Chondrocyte (in vitro differentiated cells): ENCODE results near the gene LAMB4. TPM values are rescaled to one million over a fixed set of nuclear protein-coding genes. Genes with fewer than 3 reads are reported as not detected.

Experiments used
- DNase-seq: peaks from one replicate; pipeline ENCODE4 v3.0.0; 2021; ENCODE audit warnings: mixed read lengths, low spot score
- H3K27ac Mint-ChIP-seq: one replicate; pipeline ENCODE4 v1.8.0; 2021; ENCODE audit warnings: mild to moderate bottlenecking, moderate library complexity, mixed read lengths; ENCODE audit not compliant: unreplicated experiment
- H3K27me3 Mint-ChIP-seq: 2 replicates; pipeline ENCODE4 v1.8.0; 2021; ENCODE audit warnings: low read depth, mixed read lengths
- H3K36me3 Mint-ChIP-seq: 2 replicates; pipeline ENCODE4 v1.8.0; 2021; ENCODE audit warnings: low read depth, mixed read lengths
- H3K4me1 Mint-ChIP-seq: 2 replicates; pipeline ENCODE4 v1.8.0; 2021; ENCODE audit warnings: low read depth, mild to moderate bottlenecking, mixed read lengths
- H3K4me3 Mint-ChIP-seq: one replicate; pipeline ENCODE4 v1.8.0; 2021; ENCODE audit warnings: mild to moderate bottlenecking, moderate library complexity, mixed read lengths; ENCODE audit not compliant: unreplicated experiment
- H3K9me3 Mint-ChIP-seq: 2 replicates; pipeline ENCODE4 v1.8.0; 2021; ENCODE audit warnings: low read depth, mixed read lengths
- total RNA-seq: library from RNA; stranded (reverse); gene quantifications from 3 replicates; pipeline ENCODE4 v1.2.1, GENCODE V29; 2021
- TF ChIP-seq, protein P1 (sequence below): fragments of 200-600 bp; sonication (generic); IDR thresholded peaks from 2 replicates; pipeline ENCODE4 v1.5.0; 2021; ENCODE audit warnings: antibody characterized with exemption, mild to moderate bottlenecking, moderate library complexity

LAMB4 gene
- total RNA-seq, 1 donor from 2014 or later = not detected

DNA sequence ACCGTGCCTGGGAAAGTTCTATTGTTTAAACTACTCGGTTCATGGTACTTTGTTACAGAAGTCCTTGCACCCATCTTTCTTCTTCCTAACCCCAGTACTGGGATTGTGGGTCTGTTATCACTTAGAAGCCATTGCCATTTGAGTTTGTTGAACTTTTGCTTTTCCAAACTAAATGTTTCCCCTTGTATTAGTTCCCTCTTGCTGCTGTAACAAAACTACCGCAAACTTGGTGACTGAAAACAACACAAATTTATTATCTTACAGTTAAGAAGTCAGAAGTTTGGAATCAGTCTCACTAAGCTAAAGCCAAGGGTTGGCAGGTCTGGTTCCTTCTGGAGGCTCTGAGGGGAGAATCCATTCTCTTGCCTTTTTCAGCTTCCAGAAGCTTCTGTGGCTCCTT lies 6.9 kb upstream of the LAMB4 start:
- H3K4me3 Mint-ChIP-seq = no peak overlapping the region
- peaks cover 32% of the 10 kb centered on the region for H3K4me1 Mint-ChIP-seq
- TF ChIP-seq, protein P1, sequence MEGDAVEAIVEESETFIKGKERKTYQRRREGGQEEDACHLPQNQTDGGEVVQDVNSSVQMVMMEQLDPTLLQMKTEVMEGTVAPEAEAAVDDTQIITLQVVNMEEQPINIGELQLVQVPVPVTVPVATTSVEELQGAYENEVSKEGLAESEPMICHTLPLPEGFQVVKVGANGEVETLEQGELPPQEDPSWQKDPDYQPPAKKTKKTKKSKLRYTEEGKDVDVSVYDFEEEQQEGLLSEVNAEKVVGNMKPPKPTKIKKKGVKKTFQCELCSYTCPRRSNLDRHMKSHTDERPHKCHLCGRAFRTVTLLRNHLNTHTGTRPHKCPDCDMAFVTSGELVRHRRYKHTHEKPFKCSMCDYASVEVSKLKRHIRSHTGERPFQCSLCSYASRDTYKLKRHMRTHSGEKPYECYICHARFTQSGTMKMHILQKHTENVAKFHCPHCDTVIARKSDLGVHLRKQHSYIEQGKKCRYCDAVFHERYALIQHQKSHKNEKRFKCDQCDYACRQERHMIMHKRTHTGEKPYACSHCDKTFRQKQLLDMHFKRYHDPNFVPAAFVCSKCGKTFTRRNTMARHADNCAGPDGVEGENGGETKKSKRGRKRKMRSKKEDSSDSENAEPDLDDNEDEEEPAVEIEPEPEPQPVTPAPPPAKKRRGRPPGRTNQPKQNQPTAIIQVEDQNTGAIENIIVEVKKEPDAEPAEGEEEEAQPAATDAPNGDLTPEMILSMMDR = no peak

DNA sequence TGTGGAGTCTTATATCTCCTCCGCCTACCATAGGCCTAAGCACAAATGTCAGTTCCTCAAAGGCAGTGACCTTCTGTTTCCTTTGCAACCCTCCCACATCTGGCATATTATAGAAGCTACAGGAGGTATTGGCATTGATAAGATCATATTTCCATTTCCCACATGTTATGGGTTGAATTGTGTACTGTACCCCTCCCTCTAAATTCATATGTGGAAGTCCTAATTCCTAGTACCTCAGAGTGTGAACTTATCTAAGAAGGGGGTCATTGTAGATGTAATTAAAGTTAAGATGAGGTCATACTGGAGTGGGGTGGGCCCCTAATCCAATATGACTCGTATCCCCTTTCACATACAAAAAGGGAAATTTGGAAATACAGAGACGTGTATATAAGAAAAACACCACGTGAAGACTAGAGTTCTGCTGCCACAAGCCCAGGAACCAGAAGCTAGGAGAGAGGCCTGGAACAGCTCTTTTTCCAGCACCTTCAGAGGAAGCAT lies 6.1 kb upstream of the LAMB4 start:
- TF ChIP-seq, protein P1 = no peak
- no peak for DNase-seq
- no peaks in the 10 kb centered on the region for H3K27me3 Mint-ChIP-seq
- H3K4me3 Mint-ChIP-seq = no peak overlapping the region
- no peak overlapping the region for H3K27ac Mint-ChIP-seq
- H3K4me1 Mint-ChIP-seq = peaks cover 32% of the 10 kb centered on the region
- H3K9me3 Mint-ChIP-seq = peaks cover 5% of the 10 kb centered on the region
- H3K36me3 Mint-ChIP-seq = no peaks in the 10 kb centered on the region

More for the DNA sequence above, 6.9 kb upstream of the LAMB4 start:
- no peak for DNase-seq
- H3K36me3 Mint-ChIP-seq = no peaks in the 10 kb centered on the region
- no peak overlapping the region for H3K27ac Mint-ChIP-seq
- peaks cover 5% of the 10 kb centered on the region for H3K9me3 Mint-ChIP-seq
- no peaks in the 10 kb centered on the region for H3K27me3 Mint-ChIP-seq

DNA sequence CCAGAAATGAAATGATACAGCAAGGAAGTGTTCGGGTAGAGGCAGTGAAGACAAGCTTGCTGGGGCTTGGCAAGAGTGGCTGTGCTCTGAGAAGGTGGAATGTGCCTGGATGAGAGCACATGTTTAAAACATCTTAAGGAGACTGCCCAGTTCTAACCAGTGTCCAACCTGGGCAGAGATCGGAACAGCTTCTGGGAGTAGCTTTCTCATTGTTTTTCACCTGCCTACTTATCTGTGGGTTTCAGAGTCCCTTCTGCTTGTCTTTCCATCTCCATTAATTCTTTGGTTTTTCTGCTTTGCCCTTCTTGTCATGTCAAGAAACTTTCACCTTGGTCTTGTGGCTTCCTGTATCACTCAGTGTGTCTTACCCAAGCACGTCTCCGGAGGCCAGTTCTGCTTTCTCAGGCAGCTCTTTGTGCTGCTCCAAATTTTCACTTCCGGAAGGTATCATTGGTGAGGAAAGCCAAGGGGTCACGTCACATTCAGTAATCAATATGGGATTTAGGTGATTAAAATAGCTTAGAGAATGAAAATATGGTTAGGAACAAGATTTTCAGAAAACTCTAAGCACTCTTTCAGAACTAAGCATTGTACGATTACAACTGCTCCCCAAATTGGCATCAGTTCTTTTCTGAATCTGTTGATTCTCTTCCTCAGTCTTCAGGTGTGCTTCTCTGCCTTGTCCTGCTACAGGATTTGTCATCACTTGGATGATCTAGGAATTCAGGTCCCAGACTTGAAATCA lies 5.5 kb upstream of the LAMB4 start:
- Mint-ChIP-seq H3K9me3 (peaks cover 5% of the 10 kb centered on the region), H3K36me3 (no peaks in the 10 kb centered on the region), H3K4me3 (no peak overlapping the region), H3K27me3 (no peaks in the 10 kb centered on the region), H3K4me1 (peaks cover 37% of the 10 kb centered on the region), H3K27ac (no peak overlapping the region)
- no peak for DNase-seq
- TF ChIP-seq, protein P1 = no peak

DNA sequence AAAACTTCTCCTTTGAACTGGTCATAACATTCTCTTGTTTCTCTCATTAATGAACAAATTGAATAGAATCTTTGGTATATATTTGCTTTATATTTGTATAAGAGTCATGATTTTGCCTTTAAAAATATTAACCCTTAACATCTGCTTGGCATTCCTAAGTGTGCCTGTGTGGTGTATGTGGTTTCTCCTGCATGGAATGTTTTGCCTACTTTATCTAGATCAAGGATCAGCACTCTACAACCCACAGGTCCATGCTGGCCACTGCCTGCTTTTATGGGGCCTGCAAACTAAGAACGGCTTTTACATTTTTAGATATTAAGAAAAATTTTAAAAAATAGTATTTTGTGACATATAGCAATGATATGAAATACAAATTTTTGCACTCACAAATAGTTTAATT lies 4.3 kb upstream of the LAMB4 start:
- TF ChIP-seq, protein P1 = no peak
- H3K9me3 Mint-ChIP-seq = peaks cover 5% of the 10 kb centered on the region
- no peaks in the 10 kb centered on the region for H3K27me3 Mint-ChIP-seq
- no peak overlapping the region for H3K27ac Mint-ChIP-seq
- no peaks in the 10 kb centered on the region for H3K36me3 Mint-ChIP-seq
- no peak overlapping the region for H3K4me3 Mint-ChIP-seq
- no peak for DNase-seq
- peaks cover 35% of the 10 kb centered on the region for H3K4me1 Mint-ChIP-seq

DNA sequence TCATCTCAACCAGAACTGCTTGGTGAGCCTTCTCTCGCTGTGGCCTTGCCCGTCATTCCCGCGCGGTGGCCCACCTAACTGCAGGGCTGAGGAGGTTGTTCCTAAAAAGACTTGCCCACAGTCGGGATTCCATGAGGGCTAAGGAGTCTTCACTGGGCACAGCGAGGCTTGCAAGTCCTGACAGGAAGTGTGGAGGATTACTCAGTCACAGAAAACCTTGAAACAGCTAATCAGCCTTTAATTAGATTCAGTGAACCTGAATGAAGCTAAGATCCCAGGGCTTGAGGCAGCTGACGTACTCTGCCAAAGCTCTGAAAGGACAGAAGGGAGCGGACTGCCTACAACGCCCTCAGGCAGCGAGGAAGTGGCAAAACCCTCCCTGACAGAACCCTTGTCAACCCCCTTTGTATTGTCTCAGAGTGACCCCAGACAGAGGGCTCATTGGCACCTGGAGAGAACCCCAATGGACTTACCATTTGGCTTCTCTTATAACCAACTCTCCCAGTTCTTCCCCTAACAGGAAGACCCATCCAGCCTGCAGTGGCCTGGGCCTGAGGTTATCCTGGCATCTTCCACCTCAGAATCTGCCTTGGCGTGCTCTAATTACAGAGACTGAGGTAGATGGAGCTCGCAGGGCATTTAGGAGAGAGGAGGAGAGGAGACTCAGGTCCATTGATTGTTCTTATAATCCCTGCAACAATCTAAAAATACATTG lies 2.5 kb upstream of the LAMB4 start:
- Mint-ChIP-seq H3K4me1 (peaks cover 26% of the 10 kb centered on the region), H3K27ac (no peak overlapping the region), H3K36me3 (no peaks in the 10 kb centered on the region), H3K4me3 (no peak overlapping the region), H3K9me3 (peaks cover 4% of the 10 kb centered on the region), H3K27me3 (no peaks in the 10 kb centered on the region)
- TF ChIP-seq, protein P1 = no peak
- no peak for DNase-seq
